CD14-positive monocyte (primary cell): ENCODE data around the gene JAM3. TPM values are rescaled to one million over a fixed set of nuclear protein-coding genes. Genes with fewer than 3 reads are reported as not detected.

Source experiments
- DNase-seq, 3 donors: peaks; one replicate each; pipeline ENCODE4 v3.0.0-alpha.2; 2011 to 2022
- H2AFZ ChIP-seq: 2 replicates; pipeline ENCODE4 v1.6.0; 2012; ENCODE audit warnings: mild to moderate bottlenecking, low read depth, low read length, inconsistent platforms; ENCODE audit not compliant: insufficient read depth, poor library complexity, severe bottlenecking
- H3K27ac ChIP-seq, 2 donors: 1 replicate in 1 of 2; 2 replicates in 1 of 2; pipeline ENCODE4 v1.5.1; 2012 to 2013; ENCODE audit warnings: low read length in 2 of 2, control low read depth in 1 of 2, inconsistent platforms in 1 of 2, low read depth in 1 of 2, mild to moderate bottlenecking in 1 of 2
- H3K27me3 ChIP-seq, 2 donors: one replicate each; pipeline versions ENCODE4 v1.6.0 to v1.6.1; 2011 to 2013; ENCODE audit warnings: low read length in 2 of 2; ENCODE audit not compliant: control insufficient read depth in 2 of 2, insufficient read depth in 2 of 2
- H3K36me3 ChIP-seq, 2 donors: replicated peaks in 1 of 2; 1 replicate in 1 of 2; 2 replicates in 1 of 2; pipeline versions ENCODE4 v1.5.1 to v1.6.1; 2012 to 2013; ENCODE audit warnings: low read length in 2 of 2, control low read depth in 1 of 2, inconsistent platforms in 1 of 2, mild to moderate bottlenecking in 1 of 2; ENCODE audit not compliant: insufficient read depth in 2 of 2, control insufficient read depth in 1 of 2
- H3K4me1 ChIP-seq, 2 donors: 1 replicate in 1 of 2; 2 replicates in 1 of 2; pipeline versions ENCODE4 v1.5.1 to v1.6.1; 2012 to 2013; ENCODE audit warnings: low read length in 2 of 2, control low read depth in 1 of 2, inconsistent platforms in 1 of 2, mild to moderate bottlenecking in 1 of 2, moderate library complexity in 1 of 2; ENCODE audit not compliant: insufficient read depth in 2 of 2, control insufficient read depth in 1 of 2
- H3K4me2 ChIP-seq: replicated peaks from 2 replicates; pipeline ENCODE3; 2012; ENCODE audit warnings: low read length, moderate library complexity, mild to moderate bottlenecking; ENCODE audit not compliant: poor library complexity, severe bottlenecking; ENCODE audit errors: extremely low read depth
- H3K4me3 ChIP-seq, 3 experiments: fragments of 200-600 bp in 1 of 3; sonication (generic) in 1 of 3; replicated peaks in 1 of 3; 1 replicate in 2 of 3; 2 replicates in 1 of 3; pipeline ENCODE4 v1.5.1; 2011 to 2013; ENCODE audit warnings: low read length in 3 of 3, mild to moderate bottlenecking in 3 of 3, control low read depth in 2 of 3, low read depth in 2 of 3, inconsistent platforms in 1 of 3, moderate library complexity in 1 of 3
- H3K79me2 ChIP-seq: 2 replicates; pipeline ENCODE4 v1.6.0; 2012; ENCODE audit warnings: mild to moderate bottlenecking, control low read depth, inconsistent platforms, low read length, moderate library complexity; ENCODE audit not compliant: insufficient read depth
- H3K9ac ChIP-seq: 2 replicates; pipeline ENCODE4 v1.6.0; 2017; ENCODE audit warnings: low read length, mild to moderate bottlenecking; ENCODE audit not compliant: insufficient read depth, poor library complexity, severe bottlenecking
- H3K9me3 ChIP-seq, 2 donors: replicated peaks in 1 of 2; 1 replicate in 1 of 2; 2 replicates in 1 of 2; pipeline versions ENCODE4 v1.5.1 to v1.6.1; 2012 to 2013; ENCODE audit warnings: low read length in 2 of 2, control low read depth in 1 of 2; ENCODE audit not compliant: control insufficient read depth in 1 of 2, insufficient read depth in 1 of 2
- H4K20me1 ChIP-seq: 2 replicates; pipeline ENCODE4 v1.6.0; 2012; ENCODE audit warnings: mild to moderate bottlenecking, low read length, control low read depth, moderate library complexity; ENCODE audit not compliant: insufficient read depth
- H3K27ac Mint-ChIP-seq, 7 donors: one replicate each; pipeline ENCODE4 v1.8.0; 2020; ENCODE audit warnings: mild to moderate bottlenecking in 7 of 7, mixed read lengths in 7 of 7, moderate library complexity in 6 of 7, inconsistent platforms in 2 of 7
- H3K27me3 Mint-ChIP-seq, 3 donors: one replicate each; pipeline ENCODE4 v1.8.0; 2021 to 2022; ENCODE audit warnings: low read depth in 3 of 3, mild to moderate bottlenecking in 3 of 3, mixed read lengths in 3 of 3, moderate library complexity in 3 of 3, inconsistent platforms in 1 of 3
- H3K36me3 Mint-ChIP-seq, 2 donors: one replicate each; pipeline ENCODE4 v1.8.0; 2020; ENCODE audit warnings: mixed read lengths in 2 of 2, inconsistent platforms in 1 of 2, mild to moderate bottlenecking in 1 of 2
- H3K4me1 Mint-ChIP-seq: one replicate; pipeline ENCODE4 v1.8.0; 2020; ENCODE audit warnings: mild to moderate bottlenecking, mixed read lengths
- H3K4me3 Mint-ChIP-seq, 2 donors: one replicate each; pipeline ENCODE4 v1.8.0; 2020; ENCODE audit warnings: mild to moderate bottlenecking in 2 of 2, mixed read lengths in 2 of 2, moderate library complexity in 1 of 2
- H3K9me3 Mint-ChIP-seq, 7 donors: one replicate each; pipeline ENCODE4 v1.8.0; 2020 to 2022; ENCODE audit warnings: mixed read lengths in 7 of 7, mild to moderate bottlenecking in 6 of 7, moderate library complexity in 6 of 7, inconsistent platforms in 2 of 7
- WGBS: methylation state at CpG from one replicate; pipeline ENCODE4 v1.1.5; 2013; ENCODE audit warnings: missing lambda C conversion rate; ENCODE audit not compliant: insufficient coverage; 5-methylcytosine and 5-hydroxymethylcytosine counted together
- intact Hi-C, 2 donors: fragments of 100-400 bp; cut with micrococcal nuclease; formaldehyde crosslinking; loops; one replicate each; pipeline versions ENCODE4 v1.15.0 to v1.15.1; 2023
- polyA plus RNA-seq, 3 donors: library from polyadenylated mRNA; depleted of rRNA in 1 of 3; unstranded in 2 of 3; stranded (reverse) in 1 of 3; fragments of 300-500 nt in 2 of 3; fragments of >200 nt in 1 of 3; fragmentation: Illumina TruSeq in 2 of 3; gene quantifications; 1 replicate in 2 of 3; 2 replicates in 1 of 3; pipeline ENCODE4 v1.2.3, GENCODE V29; 2012 to 2021
- TF ChIP-seq, protein P1 (sequence below): fragments of 200-600 bp; IDR thresholded peaks from one replicate; pipeline ENCODE4 v1.8.0; 2022; ENCODE audit warnings: antibody characterized with exemption, mild to moderate bottlenecking

Gene JAM3
- polyA plus RNA-seq, 3 donors: 0.03 to 0.25 (median 0.12) TPM

DNA sequence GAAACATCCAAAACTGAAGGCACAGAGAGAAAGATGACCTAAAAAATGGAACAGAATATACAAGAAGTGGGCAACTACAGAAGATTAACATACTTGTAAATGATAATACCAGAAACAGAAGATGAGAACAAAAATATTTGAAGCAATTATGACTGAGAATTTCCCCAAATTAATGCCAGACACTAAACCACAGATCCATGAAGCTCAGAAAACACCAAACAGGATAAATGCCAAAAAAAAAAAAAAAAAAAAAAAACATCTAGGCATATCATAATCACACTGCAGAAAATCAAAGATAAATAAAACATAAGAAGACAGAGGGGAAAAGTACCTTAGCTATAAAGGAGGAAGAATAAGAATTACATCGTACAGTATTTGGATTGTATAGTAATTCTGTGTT lies 65.3 kb downstream of the JAM3 start:
- Histone ChIP-seq H2AFZ (no peak overlapping the region), H3K9me3 (peaks cover 3 to 28% of the 10 kb centered on the region in 2 donors), H3K27me3 (no peaks in the 10 kb centered on the region), H3K36me3 (no peaks in the 10 kb centered on the region), H3K4me3 (no peak overlapping the region), H3K4me2 (no peak overlapping the region), H3K4me1 (no peaks in the 10 kb centered on the region), H3K79me2 (no peaks in the 10 kb centered on the region), H3K27ac (no peak overlapping the region), H4K20me1 (no peaks in the 10 kb centered on the region), H3K9ac (no peak overlapping the region)
- H3K4me1 Mint-ChIP-seq: no peaks in the 10 kb centered on the region
- no peak overlapping the region for H3K27ac Mint-ChIP-seq
- WGBS: no CpG with 5 or more reads among the region's 1 CpG
- intact Hi-C loops: no loop called here
- no peak overlapping the region for H3K4me3 Mint-ChIP-seq
- H3K36me3 Mint-ChIP-seq: no peaks in the 10 kb centered on the region
- peaks cover 16 to 37% (median 24%) of the 10 kb centered on the region in 7 donors for H3K9me3 Mint-ChIP-seq
- H3K27me3 Mint-ChIP-seq: no peaks in the 10 kb centered on the region
- no peak for DNase-seq
- TF ChIP-seq, protein P1, sequence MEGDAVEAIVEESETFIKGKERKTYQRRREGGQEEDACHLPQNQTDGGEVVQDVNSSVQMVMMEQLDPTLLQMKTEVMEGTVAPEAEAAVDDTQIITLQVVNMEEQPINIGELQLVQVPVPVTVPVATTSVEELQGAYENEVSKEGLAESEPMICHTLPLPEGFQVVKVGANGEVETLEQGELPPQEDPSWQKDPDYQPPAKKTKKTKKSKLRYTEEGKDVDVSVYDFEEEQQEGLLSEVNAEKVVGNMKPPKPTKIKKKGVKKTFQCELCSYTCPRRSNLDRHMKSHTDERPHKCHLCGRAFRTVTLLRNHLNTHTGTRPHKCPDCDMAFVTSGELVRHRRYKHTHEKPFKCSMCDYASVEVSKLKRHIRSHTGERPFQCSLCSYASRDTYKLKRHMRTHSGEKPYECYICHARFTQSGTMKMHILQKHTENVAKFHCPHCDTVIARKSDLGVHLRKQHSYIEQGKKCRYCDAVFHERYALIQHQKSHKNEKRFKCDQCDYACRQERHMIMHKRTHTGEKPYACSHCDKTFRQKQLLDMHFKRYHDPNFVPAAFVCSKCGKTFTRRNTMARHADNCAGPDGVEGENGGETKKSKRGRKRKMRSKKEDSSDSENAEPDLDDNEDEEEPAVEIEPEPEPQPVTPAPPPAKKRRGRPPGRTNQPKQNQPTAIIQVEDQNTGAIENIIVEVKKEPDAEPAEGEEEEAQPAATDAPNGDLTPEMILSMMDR: no peak

DNA sequence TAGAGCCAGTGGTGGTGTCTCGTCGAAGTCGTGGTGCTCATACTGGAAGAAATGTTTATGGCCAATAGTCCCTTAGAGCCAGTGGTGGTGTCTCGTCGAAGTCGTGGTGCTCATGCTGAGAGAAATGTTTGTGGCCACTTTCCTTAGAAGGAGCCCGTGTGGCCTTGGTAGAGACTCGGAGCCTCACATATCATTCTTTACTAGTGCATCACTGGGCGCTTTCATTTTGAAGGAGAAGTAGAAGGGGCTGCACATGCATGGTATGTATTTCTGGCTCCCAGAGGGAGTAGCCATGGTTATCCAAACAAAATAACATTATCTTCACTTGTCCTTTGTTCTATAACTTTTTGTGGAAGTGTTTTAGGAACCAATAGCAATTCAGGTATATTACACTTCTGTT lies 69.5 kb downstream of the JAM3 start:
- peaks cover 0 to 4% (median 0%) of the 10 kb centered on the region in 3 donors for H3K27me3 Mint-ChIP-seq
- no peak overlapping the region for H2AFZ ChIP-seq
- no peak overlapping the region for H3K4me3 Mint-ChIP-seq
- no peaks in the 10 kb centered on the region for H3K79me2 ChIP-seq
- 93% methylated on average over 3 of the region's 9 CpGs for WGBS
- no peak overlapping the region for H3K4me2 ChIP-seq
- H3K4me3 ChIP-seq: no peak overlapping the region
- H3K36me3 Mint-ChIP-seq: no peaks in the 10 kb centered on the region
- H3K27me3 ChIP-seq: no peaks in the 10 kb centered on the region
- H3K4me1 Mint-ChIP-seq: no peaks in the 10 kb centered on the region
- no peak for DNase-seq
- TF ChIP-seq, protein P1: no peak
- no peak overlapping the region for H3K9ac ChIP-seq
- H3K9me3 Mint-ChIP-seq: peaks cover 1 to 15% (median 7%) of the 10 kb centered on the region in 7 donors
- peak overlapping the region in 1 of 7 donors; percentile 19 for H3K27ac Mint-ChIP-seq
- intact Hi-C loops: no loop called here
- no peaks in the 10 kb centered on the region for H3K36me3 ChIP-seq
- peaks cover 0 to 8% of the 10 kb centered on the region in 2 donors for H3K9me3 ChIP-seq
- no peak overlapping the region for H3K27ac ChIP-seq
- no peaks in the 10 kb centered on the region for H4K20me1 ChIP-seq
- no peaks in the 10 kb centered on the region for H3K4me1 ChIP-seq
